Measurements from ENCODE around the gene DCAF6. TPM values are rescaled to one million over a fixed set of nuclear protein-coding genes. Genes with fewer than 3 reads are reported as not detected.

The DCAF6 gene
- total RNA-seq, 3 donors from 2014 or later (not counting 1 experiment from before 2014, with no cell fraction given) = 21.8 to 31.8 (median 27.8) TPM

DNA sequence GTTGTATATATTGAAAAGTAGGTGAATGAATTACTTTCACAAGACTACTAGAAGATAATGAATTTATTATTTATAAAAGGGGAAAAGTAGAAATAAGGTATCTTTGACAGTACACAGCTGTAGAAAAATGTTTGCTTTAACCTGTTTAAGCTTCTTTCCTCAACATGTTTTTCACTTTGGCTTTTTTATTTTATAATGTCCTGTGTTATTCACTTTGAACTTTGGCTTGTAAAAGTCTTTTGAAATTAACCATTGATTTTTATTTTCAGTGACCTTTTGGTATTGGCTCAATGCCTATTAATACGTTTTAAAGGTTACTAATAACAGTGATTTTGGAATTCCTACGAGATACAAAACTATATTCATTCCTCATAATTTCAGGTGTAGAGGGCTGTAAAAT is 58.1 kb downstream of the DCAF6 start:
- Histone ChIP-seq H3K9me3 (ENCODE audit: control insufficient read depth, insufficient read depth, low read length) (no peaks in the 10 kb centered on the region), H3K27ac (ENCODE audit: low read length) (no peak overlapping the region), H3K4me3 (ENCODE audit: low read length) (no peak overlapping the region), H3K36me3 (ENCODE audit: control insufficient read depth, insufficient read depth, low read length) (peaks cover 22% of the 10 kb centered on the region), H3K4me1 (ENCODE audit: control insufficient read depth, insufficient read depth, low read length) (no peaks in the 10 kb centered on the region), H3K27me3 (ENCODE audit: control insufficient read depth, insufficient read depth, low read length) (no peaks in the 10 kb centered on the region)
- Mint-ChIP-seq H3K36me3 (no peaks in the 10 kb centered on the region), H3K27me3 (ENCODE audit: low read depth in 2 of 2) (no peaks in the 10 kb centered on the region), H3K27ac (no peak overlapping the region), H3K4me3 (no peak overlapping the region), H3K4me1 (peaks cover 0 to 5% of the 10 kb centered on the region in 2 donors), H3K9me3 (no peaks in the 10 kb centered on the region)
- DNase-seq (no peak), ATAC-seq (no peak)
- no CpG with 5 or more reads among the region's 2 CpGs for WGBS (ENCODE audit: insufficient coverage)
- no peak for TF ChIP-seq CTCF (IDR thresholded peaks at IDR 0.05)
- intact Hi-C loops (cut with micrococcal nuclease) = no loop called here

DNA sequence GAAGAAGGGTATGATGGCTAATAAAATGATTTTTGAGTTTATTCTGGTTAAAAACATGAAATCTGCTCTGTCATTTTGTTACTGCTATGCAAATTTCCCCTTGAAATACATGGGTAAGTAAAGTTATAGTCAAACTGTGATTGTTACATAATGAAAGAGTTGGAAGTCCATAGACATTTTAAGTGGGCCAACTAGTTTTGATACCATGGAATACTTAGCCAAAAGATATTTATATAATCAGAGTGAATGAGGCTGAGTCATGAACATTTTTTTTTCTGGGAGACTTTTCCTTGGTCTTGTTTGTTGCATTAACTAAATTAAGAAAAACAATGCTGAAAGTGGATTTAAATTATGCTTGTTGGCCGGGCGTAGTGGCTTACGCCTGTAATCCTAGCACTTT is 58.6 kb downstream of the DCAF6 start:
- H3K4me3 ChIP-seq (ENCODE audit: low read length) = no peak overlapping the region
- no peak for DNase-seq
- H3K27me3 ChIP-seq (ENCODE audit: control insufficient read depth, insufficient read depth, low read length) = no peaks in the 10 kb centered on the region
- H3K36me3 ChIP-seq (ENCODE audit: control insufficient read depth, insufficient read depth, low read length) = peaks cover 22% of the 10 kb centered on the region
- H3K27me3 Mint-ChIP-seq (ENCODE audit: low read depth in 2 of 2) = no peaks in the 10 kb centered on the region
- no peak overlapping the region for H3K4me3 Mint-ChIP-seq
- no peak for TF ChIP-seq CTCF (IDR thresholded peaks at IDR 0.05)
- no peaks in the 10 kb centered on the region for H3K9me3 ChIP-seq (ENCODE audit: control insufficient read depth, insufficient read depth, low read length)
- no peaks in the 10 kb centered on the region for H3K36me3 Mint-ChIP-seq
- WGBS (ENCODE audit: insufficient coverage) = 100% methylated on average over 3 of the region's 3 CpGs
- H3K4me1 Mint-ChIP-seq = peaks cover 0 to 8% of the 10 kb centered on the region in 2 donors
- no peak overlapping the region for H3K27ac ChIP-seq (ENCODE audit: low read length)
- no peaks in the 10 kb centered on the region for H3K4me1 ChIP-seq (ENCODE audit: control insufficient read depth, insufficient read depth, low read length)
- ATAC-seq = no peak
- intact Hi-C loops (cut with micrococcal nuclease) = no loop called here
- no peaks in the 10 kb centered on the region for H3K9me3 Mint-ChIP-seq
- H3K27ac Mint-ChIP-seq = no peak overlapping the region

- no peak overlapping the region for H3K27ac ChIP-seq (ENCODE audit: low read length)
- Mint-ChIP-seq H3K36me3 (no peaks in the 10 kb centered on the region), H3K4me1 (peaks cover 0 to 14% of the 10 kb centered on the region in 2 donors), H3K4me3 (no peak overlapping the region), H3K27ac (no peak overlapping the region), H3K9me3 (no peaks in the 10 kb centered on the region), H3K27me3 (ENCODE audit: low read depth in 2 of 2) (no peaks in the 10 kb centered on the region)
- 93% methylated on average over 3 of the region's 3 CpGs for WGBS (ENCODE audit: insufficient coverage)
- H3K4me3 ChIP-seq (ENCODE audit: low read length) = no peak overlapping the region
- no peaks in the 10 kb centered on the region for H3K4me1 ChIP-seq (ENCODE audit: control insufficient read depth, insufficient read depth, low read length)
- peaks cover 22% of the 10 kb centered on the region for H3K36me3 ChIP-seq (ENCODE audit: control insufficient read depth, insufficient read depth, low read length)
- intact Hi-C loops (cut with micrococcal nuclease) = no loop called here
- DNase-seq = peak in 1 of 2 donors; percentile 20
- no peak for TF ChIP-seq CTCF (IDR thresholded peaks at IDR 0.05)
- ATAC-seq = no peak
- no peaks in the 10 kb centered on the region for H3K9me3 ChIP-seq (ENCODE audit: control insufficient read depth, insufficient read depth, low read length)
- H3K27me3 ChIP-seq (ENCODE audit: control insufficient read depth, insufficient read depth, low read length) = no peaks in the 10 kb centered on the region
Observed at GRCh38 chr1:167996266-167996665, 59.8 kb downstream of the DCAF6 start.

DNA sequence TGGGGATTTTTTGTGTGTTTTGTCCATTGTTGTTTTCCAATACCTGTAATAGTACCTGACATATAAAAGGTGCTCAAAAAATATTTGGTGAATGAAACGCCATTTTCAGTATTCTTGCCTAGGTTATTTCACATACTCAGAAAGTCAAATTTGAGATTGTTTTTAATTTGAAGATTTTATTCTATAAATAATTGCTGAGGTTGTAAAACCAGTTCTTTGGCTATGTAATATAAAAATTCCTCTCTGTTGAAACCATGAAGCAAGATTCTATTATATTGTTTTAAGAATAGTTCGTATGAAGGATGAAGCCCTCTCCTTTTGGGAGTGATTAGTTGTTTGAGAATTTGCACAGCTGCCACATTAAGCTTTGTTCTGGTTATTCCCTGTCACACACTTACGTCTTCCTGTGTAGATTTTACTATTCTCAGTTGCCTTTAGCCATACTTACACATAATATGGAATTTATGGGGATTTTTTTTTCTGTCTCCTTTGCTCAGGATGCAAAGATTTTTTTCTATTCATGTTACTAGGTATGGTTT is 60.6 kb downstream of the DCAF6 start:
- no peaks in the 10 kb centered on the region for H3K9me3 Mint-ChIP-seq
- ATAC-seq (no peak), DNase-seq (no peak)
- H3K27me3 Mint-ChIP-seq (ENCODE audit: low read depth in 2 of 2) = no peaks in the 10 kb centered on the region
- intact Hi-C loops (cut with micrococcal nuclease) = no loop called here
- H3K36me3 Mint-ChIP-seq = peaks cover 2% of the 10 kb centered on the region
- Histone ChIP-seq H3K4me1 (ENCODE audit: control insufficient read depth, insufficient read depth, low read length) (no peaks in the 10 kb centered on the region), H3K36me3 (ENCODE audit: control insufficient read depth, insufficient read depth, low read length) (peaks cover 16% of the 10 kb centered on the region), H3K9me3 (ENCODE audit: control insufficient read depth, insufficient read depth, low read length) (no peaks in the 10 kb centered on the region), H3K27ac (ENCODE audit: low read length) (no peak overlapping the region), H3K27me3 (ENCODE audit: control insufficient read depth, insufficient read depth, low read length) (no peaks in the 10 kb centered on the region), H3K4me3 (ENCODE audit: low read length) (no peak overlapping the region)
- H3K4me1 Mint-ChIP-seq = peaks cover 0 to 14% of the 10 kb centered on the region in 2 donors
- no CpG with 5 or more reads among the region's 3 CpGs for WGBS (ENCODE audit: insufficient coverage)
- H3K4me3 Mint-ChIP-seq = no peak overlapping the region
- no peak for TF ChIP-seq CTCF (IDR thresholded peaks at IDR 0.05)
- H3K27ac Mint-ChIP-seq = no peak overlapping the region
